Measurements from ENCODE around the gene TMEM185A.
"Not testable (repeated sequence)": the region's sequence is repeated elsewhere in the genome, so short reads cannot be mapped to it uniquely, and the experiment has no call there.

TMEM185A gene

DNA sequence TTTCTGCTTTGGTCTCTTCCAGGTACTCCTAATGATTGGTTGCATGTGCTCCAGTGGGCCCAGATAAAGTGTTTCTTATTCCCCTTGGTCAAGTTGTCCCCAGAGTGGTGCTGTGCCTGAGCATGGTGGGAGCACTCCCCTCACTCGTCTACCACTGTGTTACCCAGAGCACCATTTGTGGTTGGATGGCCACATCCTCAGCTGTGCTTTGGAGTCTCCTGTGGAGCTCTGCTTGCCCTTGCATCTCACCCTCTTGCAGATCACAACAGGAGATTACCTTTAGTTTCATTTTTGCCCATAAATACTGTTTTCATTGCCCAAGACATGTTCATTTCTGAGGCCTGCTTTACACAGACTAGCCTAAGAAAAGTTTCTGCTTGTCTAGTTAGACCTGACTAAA is 81.1 kb downstream of the TMEM185A start:
- DNase-seq, result not testable (repeated sequence)

DNA sequence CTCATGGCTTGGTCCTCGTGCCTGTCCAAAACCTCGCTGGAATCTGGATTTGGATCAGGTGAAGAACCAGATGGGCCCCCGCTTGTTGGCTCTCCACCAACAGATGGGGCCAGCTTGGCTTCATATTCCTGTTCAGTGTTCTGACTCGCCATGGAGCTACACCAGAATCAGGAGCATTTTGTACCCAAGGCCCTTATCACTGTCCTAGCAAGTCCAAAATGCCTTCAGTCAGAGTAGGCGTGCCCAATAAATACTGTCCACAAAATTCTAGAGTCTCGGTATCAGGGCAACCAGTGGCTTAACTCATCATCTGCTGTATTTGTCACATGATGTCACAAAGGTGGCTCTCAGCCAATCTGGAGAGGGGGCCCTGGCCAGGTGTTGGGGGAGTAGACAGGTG is 81.9 kb downstream of the TMEM185A start, which contains the start of gene HSFX3:
HSFX3 (minus strand) TSS at position 224 of the 400 bp plus-strand sequence; CDS start at position 152, 72 bp downstream.
- not testable (repeated sequence) for DNase-seq

DNA sequence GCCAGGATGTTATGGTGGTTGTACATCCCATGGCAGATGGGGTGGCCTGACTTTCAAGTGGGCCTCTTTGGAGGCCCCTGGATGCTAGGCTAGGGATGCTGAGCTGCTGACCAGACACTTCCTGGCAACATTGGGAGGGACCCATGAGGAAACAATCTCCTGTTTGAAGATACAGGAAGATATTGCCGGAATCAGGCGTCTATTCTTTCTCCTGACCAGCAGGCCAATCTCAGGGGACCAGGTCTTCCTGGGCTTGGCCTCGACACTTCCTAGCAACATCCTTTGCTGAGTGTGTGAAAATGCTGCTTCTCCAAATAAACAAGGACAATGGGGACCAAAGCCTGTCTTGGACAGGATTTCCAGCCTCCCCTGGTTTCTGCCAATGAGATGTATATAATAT is 83.8 kb downstream of the TMEM185A start:
- not testable (repeated sequence) for DNase-seq

DNA sequence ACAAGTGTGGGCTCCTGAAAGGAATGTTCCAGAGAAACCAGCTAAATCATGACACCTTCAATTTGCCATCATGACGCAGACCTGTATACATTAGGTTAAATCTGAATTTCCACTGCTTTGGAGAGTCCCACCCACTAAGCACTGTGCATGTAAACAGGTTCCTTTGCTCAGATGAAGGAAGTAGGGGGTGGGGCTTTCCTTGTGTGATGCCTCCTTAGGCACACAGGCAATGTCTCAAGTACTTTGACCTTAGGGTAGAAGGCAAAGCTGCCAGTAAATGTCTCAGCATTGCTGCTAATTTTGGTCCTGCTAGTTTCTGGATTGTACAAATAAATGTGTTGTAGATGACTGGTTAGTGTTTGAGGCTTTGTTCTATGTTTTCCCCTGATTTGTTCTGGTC is 84.6 kb downstream of the TMEM185A start:
- DNase-seq, result not testable (repeated sequence)

Data from suppressor macrophage (primary cell).